HepG2 (cell line): ENCODE data around the gene TSC22D4. TPM values are rescaled to one million over a fixed set of nuclear protein-coding genes. Genes with fewer than 3 reads are reported as not detected.

Experiments used
- ATAC-seq: fragments of 200-7000 bp; cut with Tn5 transposase; 3 replicates; pipeline ENCODE4 v1.9.1; 2020; ENCODE audit warnings: mild to moderate bottlenecking, moderate library complexity
- BruUV-seq: library from RNA; stranded (reverse); fragments of 400-500 nt; replicated peaks from 2 replicates; lab custom pipeline; 2021; lab: Mats Ljungman, UMichigan
- CTCF ChIA-PET: fragments of 300-600 bp; formaldehyde crosslinking; extraction: SDS; loops from one replicate; lab custom pipeline; 2021; ENCODE audit warnings: low total read pairs, inconsistent platforms, low intra/inter-chr PET ratio; lab: Yijun Ruan, JAX
- POLR2A ChIA-PET: fragments of 350-600 bp; sonication (Branson Sonifier 250); formaldehyde crosslinking; loops from one replicate; lab custom pipeline; 2020; ENCODE audit warnings: antibody characterized with exemption, inconsistent platforms; lab: Yijun Ruan, JAX
- DNase-seq: peaks from one replicate; pipeline ENCODE4 v3.0.0-alpha.2; 2015; ENCODE audit warnings: low spot score
- FAIRE-seq: peaks from 3 replicates; lab custom pipeline; 2011; peaks lifted over from hg19 to GRCh38; lab: Jason Lieb, UNC
- H2AFZ ChIP-seq: one replicate; pipeline ENCODE4 v1.6.1; 2011; ENCODE audit warnings: low read length, inconsistent platforms
- H3K27ac ChIP-seq: fragments of 300-600 bp; 3 replicates; pipeline ENCODE4 v1.8.0; 2011; ENCODE audit warnings: mixed run types, mild to moderate bottlenecking, mixed read lengths, low read length, inconsistent platforms; ENCODE audit not compliant: insufficient read depth; ENCODE audit errors: extremely low read length
- H3K27me3 ChIP-seq, 2 experiments: fragments of 200-600 bp in 1 of 2; 2 replicates in 1 of 2; 3 replicates in 1 of 2; pipeline versions ENCODE4 v1.6.0 to v1.8.0; 2011; ENCODE audit warnings: low read length in 2 of 2, mild to moderate bottlenecking in 2 of 2, moderate library complexity in 2 of 2, inconsistent platforms in 1 of 2; ENCODE audit not compliant: insufficient read depth in 2 of 2, control insufficient read depth in 1 of 2
- H3K36me3 ChIP-seq, 2 experiments: fragments of 200-600 bp in 1 of 2; replicated peaks in 1 of 2; 2 replicates in 1 of 2; 3 replicates in 1 of 2; pipeline versions ENCODE4 v1.5.1 to v1.8.0; 2011; ENCODE audit warnings: low read length in 2 of 2, inconsistent platforms in 1 of 2; ENCODE audit not compliant: insufficient read depth in 2 of 2, control insufficient read depth in 1 of 2
- H3K4me1 ChIP-seq: 2 replicates; pipeline ENCODE4 v1.5.1; 2012; ENCODE audit warnings: low read length, inconsistent platforms; ENCODE audit not compliant: insufficient read depth
- H3K4me2 ChIP-seq: 2 replicates; pipeline ENCODE4 v1.6.0; 2011; ENCODE audit warnings: low read depth, low read length, inconsistent platforms
- H3K4me3 ChIP-seq, 3 experiments: fragments of 200-600 bp in 1 of 3; sonication (generic), shearing (Covaris generic) in 1 of 3; replicated peaks in 1 of 3; 2 replicates each; pipeline ENCODE4 v1.5.1; 2011 to 2016; ENCODE audit warnings: low read length in 3 of 3, inconsistent platforms in 2 of 3, low read depth in 2 of 3, mild to moderate bottlenecking in 2 of 3, control low read depth in 1 of 3, mixed read lengths in 1 of 3; ENCODE audit not compliant: insufficient read depth in 1 of 3
- H3K79me2 ChIP-seq: one replicate; pipeline ENCODE4 v1.6.1; 2011; ENCODE audit warnings: low read length, inconsistent platforms; ENCODE audit not compliant: insufficient read depth
- H3K9ac ChIP-seq: 2 replicates; pipeline ENCODE4 v1.6.0; 2011; ENCODE audit warnings: mild to moderate bottlenecking, low read depth, low read length, inconsistent platforms; ENCODE audit not compliant: insufficient read depth
- H3K9me3 ChIP-seq: 2 replicates; pipeline ENCODE4 v1.5.1; 2012; ENCODE audit warnings: mild to moderate bottlenecking, low read length
- H4K20me1 ChIP-seq: 2 replicates; pipeline ENCODE4 v1.6.0; 2011; ENCODE audit warnings: inconsistent platforms, mild to moderate bottlenecking, low read length, moderate library complexity; ENCODE audit not compliant: insufficient read depth
- BRD4 ChIP-seq: sonication (generic); formaldehyde crosslinking; IDR thresholded peaks from 2 replicates; pipeline ENCODE4 v1.4.0; 2020; ENCODE audit warnings: missing genetic modification reagents
- GFI1 ChIP-seq: sonication (generic); formaldehyde crosslinking; IDR thresholded peaks from 2 replicates; pipeline ENCODE4 v1.5.0; 2020; ENCODE audit warnings: missing genetic modification reagents, mild to moderate bottlenecking, borderline replicate concordance
- HNF4A ChIP-seq: sonication (generic); formaldehyde crosslinking; IDR thresholded peaks from 2 replicates; pipeline ENCODE4 v1.4.0; 2020; ENCODE audit warnings: missing genetic modification reagents
- LCORL ChIP-seq, 2 experiments: fragments of 450-650 bp in 1 of 2; sonication (generic) in 1 of 2; formaldehyde crosslinking in 1 of 2; IDR thresholded peaks; 2 replicates each; pipeline versions ENCODE4 v1.5.0 to v1.6.1; 2017 to 2020; ENCODE audit warnings: antibody characterized with exemption in 1 of 2, missing genetic modification reagents in 1 of 2
- POGK ChIP-seq: sonication (generic); formaldehyde crosslinking; conservative IDR thresholded peaks from 2 replicates; pipeline ENCODE4 v1.8.0; 2022; ENCODE audit warnings: mild to moderate bottlenecking, moderate library complexity, missing genetic modification reagents
- RBM22 ChIP-seq: fragments of 200-400 bp; formaldehyde crosslinking; optimal IDR thresholded peaks from 2 replicates; pipeline ENCODE3; 2017; ENCODE audit warnings: mild to moderate bottlenecking, low read length, moderate library complexity
- THAP11 ChIP-seq: IDR thresholded peaks from 2 replicates; pipeline ENCODE4 v1.6.1; 2016; ENCODE audit warnings: missing biosample characterization, missing genetic modification reagents
- THAP7 ChIP-seq: sonication (generic); formaldehyde crosslinking; IDR thresholded peaks from 2 replicates; pipeline ENCODE4 v1.8.1; 2023; ENCODE audit warnings: mild to moderate bottlenecking, missing genetic modification reagents
- ZC3H13 ChIP-seq: sonication (generic); formaldehyde crosslinking; IDR thresholded peaks from 2 replicates; pipeline ENCODE4 v1.8.1; 2023; ENCODE audit warnings: mild to moderate bottlenecking, missing genetic modification reagents, moderate library complexity
- ZFP36 ChIP-seq: fragments of 150-350 bp; IDR thresholded peaks from 2 replicates; pipeline ENCODE4 v1.6.1; 2018; ENCODE audit warnings: borderline replicate concordance, low read length, low read depth; ENCODE audit not compliant: partially characterized antibody
- ZNF234 ChIP-seq: sonication (generic); formaldehyde crosslinking; conservative IDR thresholded peaks from 2 replicates; pipeline ENCODE4 v1.5.1; 2020; ENCODE audit warnings: mild to moderate bottlenecking, missing genetic modification reagents
- ZNF878 ChIP-seq: sonication (generic); formaldehyde crosslinking; IDR thresholded peaks from 2 replicates; pipeline ENCODE4 v1.8.1; 2023; ENCODE audit warnings: mild to moderate bottlenecking, missing genetic modification reagents, moderate library complexity
- WGBS: methylation state at CpG from one replicate; pipeline ENCODE4 v1.1.6; 2017; ENCODE audit warnings: low lambda C conversion rate; 5-methylcytosine and 5-hydroxymethylcytosine counted together
- in situ Hi-C: cut with HindIII; loops from 2 replicates; pipeline ENCODE4 v1.10.0; 2017; ENCODE audit warnings: low pct_unique_long_range_greater_than_20kb; ENCODE audit not compliant: extremely low pct_ligation_motif_present
- intact Hi-C: fragments of 100-400 bp; cut with micrococcal nuclease; formaldehyde crosslinking; loops from one replicate; pipeline ENCODE4 v1.10.0; 2022; ENCODE audit not compliant: unreplicated experiment
- polyA plus RNA-seq, 8 experiments: library from polyadenylated mRNA; depleted of rRNA in 3 of 8; stranded (reverse) in 7 of 8; unstranded in 1 of 8; fragments of >200 nt; fragmentation: Illumina TruSeq in 4 of 8; extraction: Trizol in 4 of 8; gene quantifications; 2 replicates each; pipeline versions ENCODE4 v1.2.1 to v1.2.3, GENCODE V29; 2011 to 2016; ENCODE audit warnings: low read depth in 4 of 8, missing spikeins in 1 of 8, mixed read lengths in 1 of 8; ENCODE audit not compliant: insufficient read depth in 1 of 8
- total RNA-seq, 5 experiments: library from RNA; depleted of rRNA; stranded (reverse); fragments of >200 nt; fragmentation: Illumina TruSeq; extraction: Trizol; gene quantifications; 2 replicates each; pipeline ENCODE4 v1.2.3, GENCODE V29; 2016; ENCODE audit warnings: low read depth in 1 of 5
- TF ChIP-seq, protein P1 (sequence below): sonication (generic); formaldehyde crosslinking; IDR thresholded peaks from 2 replicates; pipeline ENCODE4 v1.4.0; 2020; ENCODE audit warnings: missing genetic modification reagents
- TF ChIP-seq, protein P2 (sequence below): sonication (generic); formaldehyde crosslinking; IDR thresholded peaks from 2 replicates; pipeline ENCODE4 v1.5.0; 2020; ENCODE audit warnings: missing genetic modification reagents, mild to moderate bottlenecking, borderline replicate concordance

Gene TSC22D4
- total and polyA plus RNA-seq, 2 of the 13 experiments (the other 11 are each of a cell fraction or from before 2014, with no cell fraction given): 7.7 to 8.7 TPM

- Histone ChIP-seq H3K27ac (peak within 1 kb of the TSS; percentile 98), H4K20me1 (no peaks in the 10 kb centered on the region; the same call in 1 of the 2 replicates), H3K9me3 (no peaks in the 10 kb centered on the region), H3K4me3 (peak within 1 kb of the TSS; percentile 75 to 87 (median 83)), H3K4me2 (peak within 1 kb of the TSS; percentile 94), H3K79me2 (peaks cover 27% of the 10 kb centered on the region), H2AFZ (no peak within 1 kb of the TSS), H3K9ac (peak within 1 kb of the TSS; percentile 98), H3K27me3 (no peaks in the 10 kb centered on the region; a peak in 1 of 5 replicates), H3K36me3 (peaks cover 5 to 30% of the 10 kb centered on the region in 2 experiments), H3K4me1 (peaks cover 52% of the 10 kb centered on the region)
- WGBS: under 1% methylated on average over 48 of the region's 95 CpGs
- POLR2A ChIA-PET: interaction anchor here (0.5 to 4.8 kb wide), 36 partner anchors 9 to 1087 kb away, joined by 3 to 199 read pairs (median 7); partner anchors contain the start of genes AGFG2, AP4M1, FBXO24 and LAMTOR4
- intact Hi-C loops (loop anchor here (2.0 kb wide), 1 partner anchor 15 kb away; no protein-coding TSS in a partner anchor), in situ Hi-C loops (no loop called here)
- FAIRE-seq: peak; percentile 86
- no TSS peak for BruUV-seq
- DNase-seq: peak; percentile 96
- ATAC-seq: peak; percentile 76
- CTCF ChIA-PET: no interaction called here
- peak; percentile 70 for TF ChIP-seq HNF4A (CRISPR knock-in tag)
- TF ChIP-seq RBM22: no peak
- TF ChIP-seq, protein P1, sequence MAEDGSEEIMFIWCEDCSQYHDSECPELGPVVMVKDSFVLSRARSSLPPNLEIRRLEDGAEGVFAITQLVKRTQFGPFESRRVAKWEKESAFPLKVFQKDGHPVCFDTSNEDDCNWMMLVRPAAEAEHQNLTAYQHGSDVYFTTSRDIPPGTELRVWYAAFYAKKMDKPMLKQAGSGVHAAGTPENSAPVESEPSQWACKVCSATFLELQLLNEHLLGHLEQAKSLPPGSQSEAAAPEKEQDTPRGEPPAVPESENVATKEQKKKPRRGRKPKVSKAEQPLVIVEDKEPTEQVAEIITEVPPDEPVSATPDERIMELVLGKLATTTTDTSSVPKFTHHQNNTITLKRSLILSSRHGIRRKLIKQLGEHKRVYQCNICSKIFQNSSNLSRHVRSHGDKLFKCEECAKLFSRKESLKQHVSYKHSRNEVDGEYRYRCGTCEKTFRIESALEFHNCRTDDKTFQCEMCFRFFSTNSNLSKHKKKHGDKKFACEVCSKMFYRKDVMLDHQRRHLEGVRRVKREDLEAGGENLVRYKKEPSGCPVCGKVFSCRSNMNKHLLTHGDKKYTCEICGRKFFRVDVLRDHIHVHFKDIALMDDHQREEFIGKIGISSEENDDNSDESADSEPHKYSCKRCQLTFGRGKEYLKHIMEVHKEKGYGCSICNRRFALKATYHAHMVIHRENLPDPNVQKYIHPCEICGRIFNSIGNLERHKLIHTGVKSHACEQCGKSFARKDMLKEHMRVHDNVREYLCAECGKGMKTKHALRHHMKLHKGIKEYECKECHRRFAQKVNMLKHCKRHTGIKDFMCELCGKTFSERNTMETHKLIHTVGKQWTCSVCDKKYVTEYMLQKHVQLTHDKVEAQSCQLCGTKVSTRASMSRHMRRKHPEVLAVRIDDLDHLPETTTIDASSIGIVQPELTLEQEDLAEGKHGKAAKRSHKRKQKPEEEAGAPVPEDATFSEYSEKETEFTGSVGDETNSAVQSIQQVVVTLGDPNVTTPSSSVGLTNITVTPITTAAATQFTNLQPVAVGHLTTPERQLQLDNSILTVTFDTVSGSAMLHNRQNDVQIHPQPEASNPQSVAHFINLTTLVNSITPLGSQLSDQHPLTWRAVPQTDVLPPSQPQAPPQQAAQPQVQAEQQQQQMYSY: 0 out of 2 replicates have a peak, but pooled peaks have one; percentile 18
- TF ChIP-seq THAP11 (CRISPR knock-in tag): no peak
- 0 out of 2 replicates have a peak, but pooled peaks have one; percentile 20 for TF ChIP-seq BRD4 (CRISPR knock-in tag)
- TF ChIP-seq POGK (CRISPR knock-in tag): no peak
- TF ChIP-seq ZNF878 (CRISPR knock-in tag): 0 out of 2 replicates have a peak, but pooled peaks have one; percentile 21
- TF ChIP-seq, protein P2, sequence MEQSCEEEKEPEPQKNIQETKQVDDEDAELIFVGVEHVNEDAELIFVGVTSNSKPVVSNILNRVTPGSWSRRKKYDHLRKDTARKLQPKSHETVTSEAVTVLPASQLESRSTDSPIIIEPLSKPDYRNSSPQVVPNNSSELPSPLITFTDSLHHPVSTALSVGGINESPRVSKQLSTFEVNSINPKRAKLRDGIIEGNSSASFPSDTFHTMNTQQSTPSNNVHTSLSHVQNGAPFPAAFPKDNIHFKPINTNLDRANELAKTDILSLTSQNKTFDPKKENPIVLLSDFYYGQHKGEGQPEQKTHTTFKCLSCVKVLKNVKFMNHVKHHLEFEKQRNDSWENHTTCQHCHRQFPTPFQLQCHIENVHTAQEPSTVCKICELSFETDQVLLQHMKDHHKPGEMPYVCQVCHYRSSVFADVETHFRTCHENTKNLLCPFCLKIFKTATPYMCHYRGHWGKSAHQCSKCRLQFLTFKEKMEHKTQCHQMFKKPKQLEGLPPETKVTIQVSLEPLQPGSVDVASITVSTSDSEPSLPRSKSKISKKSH (CRISPR knock-in tag): peak; percentile 71
- no peak for TF ChIP-seq THAP7
- TF ChIP-seq LCORL (IDR thresholded peaks at IDR 0.05): no peak
- TF ChIP-seq LCORL (CRISPR knock-in tag; IDR thresholded peaks at IDR 0.05): no peak
- TF ChIP-seq ZFP36: no peak
- no peak for TF ChIP-seq GFI1 (CRISPR knock-in tag)
- no peak; the same call in 1 of the 2 replicates for TF ChIP-seq ZC3H13 (CRISPR knock-in tag)
- TF ChIP-seq ZNF234 (CRISPR knock-in tag): 0 out of 2 replicates have a peak, but pooled peaks have one; percentile 86
Observed at GRCh38 chr7:100429637-100430492, 49.1 kb downstream of the TSC22D4 start, which contains the start of gene MEPCE. Gene MEPCE (plus strand): TSS chr7:100429831. CDS start chr7:100430019, 188 bp downstream.
